ENCODE results near the gene TAF1B.

Gene TAF1B

GRCh38 chr2:9843229-9844035, at the start of gene TAF1B:
TAF1B (plus strand) TSS chr2:9843474; CDS start chr2:9843542, 68 bp downstream.
- peak; percentile 84 to 88 for DNase-seq

GRCh38 chr2:9793918-9794717, 49.2 kb upstream of the TAF1B start:
- DNase-seq, result no peak

GRCh38 chr2:9795071-9795470, 48.2 kb upstream of the TAF1B start:
- DNase-seq, result no peak

GRCh38 chr2:9796056-9797010, 46.9 kb upstream of the TAF1B start:
- DNase-seq, result no peak

GRCh38 chr2:9797086-9797485, 46.2 kb upstream of the TAF1B start:
- no peak for DNase-seq

- no peak for DNase-seq
Observed at GRCh38 chr2:9797681-9798556, 45.4 kb upstream of the TAF1B start.

GRCh38 chr2:9799011-9799596, 44.2 kb upstream of the TAF1B start:
- DNase-seq, result peak; percentile 26 to 34

GRCh38 chr2:9799729-9800632, 43.3 kb upstream of the TAF1B start:
- DNase-seq, result peak; percentile 84 to 87

- no peak for DNase-seq
Observed at GRCh38 chr2:9800639-9800974, 42.7 kb upstream of the TAF1B start.

GRCh38 chr2:9800975-9801726, 42.1 kb upstream of the TAF1B start:
- peak; percentile 74 to 78 for DNase-seq

GRCh38 chr2:9802576-9802993, 40.7 kb upstream of the TAF1B start:
- DNase-seq, result no peak

- DNase-seq, result no peak
Observed at GRCh38 chr2:9803023-9803805, 40.1 kb upstream of the TAF1B start.

GRCh38 chr2:9805435-9806297, 37.6 kb upstream of the TAF1B start:
- peak in 1 of 2 donors; percentile 6 for DNase-seq

- DNase-seq, result peak in 1 of 2 donors; percentile 10
Observed at GRCh38 chr2:9806298-9806610, 37.0 kb upstream of the TAF1B start.

GRCh38 chr2:9806656-9807055, 36.6 kb upstream of the TAF1B start:
- peak in 1 of 2 donors; percentile 4 for DNase-seq

- DNase-seq, result peak in 1 of 2 donors; percentile 0
Observed at GRCh38 chr2:9807056-9807455, 36.2 kb upstream of the TAF1B start.

- DNase-seq, result peak in 1 of 2 donors; percentile 10
Observed at GRCh38 chr2:9807555-9808305, 35.5 kb upstream of the TAF1B start.

Data from CD4-positive, alpha-beta T cell treated with Interleukin-4 for 1 hour (primary cell).